Esophagus mucosa (tissue), 1 donor: ENCODE data around the gene ROBO1. TPM values are rescaled to one million over a fixed set of nuclear protein-coding genes. Genes with fewer than 3 reads are reported as not detected.

ENCODE experiments used
- ATAC-seq: fragments of 200-7000 bp; cut with Tn5 transposase; one replicate; pipeline ENCODE4 v1.9.1; 2020
- total RNA-seq: library from RNA; stranded (reverse); gene quantifications from one replicate; pipeline ENCODE4 v1.2.4, GENCODE V29; 2023
- donor health status: DM: yes; HTN: yes; CAD: no.

Gene ROBO1
- total RNA-seq, 1 donor from 2014 or later = 52.4 TPM

DNA sequence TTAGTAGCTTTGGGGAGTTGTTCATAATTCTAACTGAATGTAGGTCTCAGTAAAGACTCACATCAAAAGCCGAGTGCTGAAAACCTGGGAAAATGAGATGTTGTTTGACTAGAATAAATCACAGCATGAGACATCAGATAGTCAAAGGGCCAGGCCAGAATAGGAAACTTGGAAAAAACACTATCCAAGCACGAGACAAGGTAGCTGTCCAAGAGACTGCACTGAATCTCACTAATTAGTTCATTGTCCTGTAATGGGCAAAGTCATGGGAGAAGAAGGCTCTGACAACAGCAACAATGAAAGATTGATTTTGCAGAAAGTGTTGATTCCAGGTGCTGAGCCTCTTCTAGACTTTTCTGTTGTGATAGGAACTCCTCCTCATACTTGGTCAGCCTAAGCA is 314.2 kb downstream of the ROBO1 start:
- no peak for ATAC-seq

DNA sequence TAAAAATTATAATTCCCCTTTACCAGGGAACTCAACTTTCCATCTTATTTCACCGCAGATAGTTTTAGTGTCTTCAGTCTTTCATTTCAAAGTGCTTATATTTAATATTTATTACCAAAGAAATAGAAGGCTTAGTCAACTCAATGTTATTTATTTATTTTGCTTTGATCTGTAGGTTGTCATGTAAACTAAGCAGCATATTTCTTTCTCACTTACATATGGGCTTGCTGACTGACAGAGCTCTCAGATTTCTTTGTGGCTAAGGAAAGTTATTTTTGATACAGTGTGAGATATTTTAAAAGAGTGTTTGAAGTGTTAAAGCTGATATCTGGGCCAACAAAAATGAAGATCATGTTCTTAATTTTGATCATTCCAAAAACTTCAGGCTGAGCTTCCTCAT is 331.4 kb downstream of the ROBO1 start:
- no peak for ATAC-seq

DNA sequence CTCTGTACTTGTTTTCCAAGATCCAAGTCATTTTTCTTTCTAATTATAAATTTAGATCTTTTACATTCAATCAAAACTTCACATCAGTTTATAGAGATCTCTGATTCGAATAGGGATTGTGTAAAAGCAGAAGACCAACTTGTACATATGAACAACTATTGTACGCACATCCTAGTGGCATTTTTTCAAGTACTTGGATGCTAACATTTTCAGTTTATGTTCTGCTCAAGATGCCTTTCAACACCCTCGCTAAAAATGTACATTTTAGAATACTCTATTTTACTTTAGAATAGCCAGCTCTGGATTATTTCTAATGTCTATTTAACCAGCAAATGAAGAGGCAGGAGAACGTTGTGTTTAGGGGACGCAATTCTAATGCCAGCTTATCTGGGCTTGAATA is 340.7 kb downstream of the ROBO1 start:
- no peak for ATAC-seq

DNA sequence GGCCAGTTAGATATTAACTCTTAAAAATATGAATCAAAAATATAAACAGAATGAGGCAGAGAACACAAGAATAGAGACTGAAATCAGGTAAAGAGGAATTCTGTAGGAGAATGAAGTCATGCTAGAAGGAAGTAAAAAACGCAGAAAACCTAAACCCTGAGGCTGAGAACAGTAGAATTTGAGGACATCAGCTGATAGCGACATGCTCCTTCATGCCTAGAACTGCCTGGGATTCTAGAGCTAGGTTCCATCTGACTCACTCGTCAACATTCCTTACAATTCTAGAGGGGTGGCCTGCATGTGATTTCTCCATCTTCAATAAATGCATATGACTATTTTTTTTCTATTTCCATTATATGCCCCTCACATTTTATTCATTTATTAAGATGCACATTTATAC is 343.0 kb downstream of the ROBO1 start:
- no peak for ATAC-seq

DNA sequence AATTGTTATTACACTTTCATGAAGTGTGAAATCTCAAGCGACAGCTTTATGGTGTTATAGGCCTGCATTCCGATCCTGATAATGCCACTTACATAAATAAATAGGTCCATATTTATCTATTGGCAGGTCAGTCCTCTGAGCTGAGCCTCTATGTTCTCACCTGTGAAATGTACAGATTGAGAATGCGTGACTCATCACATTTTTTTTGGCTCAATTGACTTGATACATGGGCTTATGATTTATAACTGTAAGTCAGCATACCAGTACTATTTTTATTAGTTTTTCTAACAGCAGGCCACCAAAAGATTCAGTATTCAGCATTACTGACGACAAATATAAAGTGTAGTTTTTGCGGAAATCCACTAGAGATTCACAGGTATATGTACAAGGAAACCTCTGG is 344.4 kb downstream of the ROBO1 start:
- ATAC-seq = no peak

DNA sequence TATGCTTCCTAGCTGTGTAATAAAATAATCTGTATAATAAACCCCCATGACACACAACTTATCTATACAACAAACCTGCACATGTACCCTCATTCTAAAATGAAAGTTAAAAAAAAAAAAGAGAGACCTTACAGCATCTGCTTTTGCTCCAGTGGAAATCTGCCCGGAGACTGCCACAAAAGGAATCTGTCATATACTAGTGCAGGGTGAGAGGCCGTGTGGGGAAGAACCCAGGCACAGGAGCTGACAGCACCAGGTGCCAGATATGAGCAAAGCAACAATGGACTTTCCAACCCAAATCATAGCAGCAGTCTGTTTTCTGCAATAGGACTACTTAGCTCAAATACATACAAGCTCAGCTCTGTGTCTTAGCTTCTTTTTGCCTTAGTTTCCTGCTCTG is 346.5 kb downstream of the ROBO1 start:
- ATAC-seq = no peak

DNA sequence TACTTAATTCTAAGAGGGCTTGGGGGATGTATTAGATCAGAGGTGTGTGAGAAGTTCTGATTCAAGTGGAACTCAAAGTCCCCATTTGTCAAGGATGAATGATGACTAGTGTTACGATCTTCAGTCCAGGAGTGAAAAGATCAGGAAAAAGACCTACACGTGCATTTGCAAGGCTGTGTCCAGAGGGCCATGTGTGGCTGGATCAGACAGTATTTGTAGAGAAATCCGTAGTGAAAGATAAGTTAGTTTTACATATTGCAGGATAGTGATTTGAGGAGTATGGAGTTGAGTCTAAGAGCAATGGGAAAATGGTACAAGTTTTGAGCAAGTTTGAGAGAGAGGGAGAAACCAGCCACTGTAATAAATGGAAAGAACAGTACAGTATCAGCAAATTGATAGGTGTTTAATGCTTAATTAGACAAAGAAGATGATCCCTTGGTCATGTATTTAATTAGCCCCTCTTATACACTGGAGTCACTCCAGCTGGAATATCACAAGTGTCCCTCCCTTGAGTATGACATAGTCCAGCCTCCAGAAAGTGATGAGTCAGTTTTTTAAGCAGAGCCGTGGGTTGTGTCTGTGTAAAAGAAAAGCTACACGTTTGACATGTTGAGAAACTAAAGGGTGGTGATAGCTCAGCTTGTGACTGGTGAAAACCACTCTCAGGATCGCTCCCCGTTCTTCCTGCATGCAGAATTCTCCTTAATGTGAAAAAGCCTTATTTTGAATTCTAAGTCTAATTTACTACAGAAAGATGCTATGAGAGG is 348.8 kb downstream of the ROBO1 start:
- no peak for ATAC-seq

DNA sequence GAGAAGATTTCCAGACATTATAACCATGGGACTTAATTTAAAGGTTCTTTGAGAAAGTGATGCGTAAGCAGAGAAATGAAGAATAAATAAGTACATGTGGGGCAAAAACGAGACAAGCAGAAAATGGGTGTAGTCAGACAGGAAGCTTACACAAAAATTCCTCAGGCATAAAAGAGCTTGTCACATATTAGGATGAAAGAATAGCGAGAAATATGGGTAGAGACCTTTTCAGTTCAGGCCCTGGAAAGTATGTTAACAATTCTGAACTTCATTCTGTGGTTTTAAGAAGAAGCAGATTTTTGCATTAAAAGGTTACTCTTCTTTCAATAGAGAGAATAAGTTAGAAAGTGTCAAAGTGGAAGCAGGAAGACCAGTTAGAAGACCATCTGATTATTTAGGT is 352.4 kb downstream of the ROBO1 start:
- ATAC-seq = no peak

DNA sequence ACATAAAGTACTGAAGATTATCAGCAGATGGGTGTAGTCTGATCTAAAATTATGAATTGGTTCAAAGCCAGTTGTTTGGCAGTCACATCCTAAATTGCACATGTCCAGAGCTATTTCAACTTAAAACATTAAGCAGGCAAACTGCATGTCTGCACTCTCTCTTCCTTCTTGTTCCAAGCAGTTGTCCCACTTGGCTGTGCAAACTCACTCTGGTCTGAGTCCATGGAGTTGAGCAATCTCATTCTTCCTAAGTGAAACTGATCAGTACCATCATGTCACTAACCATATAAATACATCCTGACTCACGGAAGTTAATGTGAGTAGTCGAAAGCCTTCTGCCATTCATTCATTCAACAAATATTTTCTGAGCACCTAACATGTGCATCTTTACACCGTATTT is 353.0 kb downstream of the ROBO1 start:
- peak; percentile 61 for ATAC-seq

DNA sequence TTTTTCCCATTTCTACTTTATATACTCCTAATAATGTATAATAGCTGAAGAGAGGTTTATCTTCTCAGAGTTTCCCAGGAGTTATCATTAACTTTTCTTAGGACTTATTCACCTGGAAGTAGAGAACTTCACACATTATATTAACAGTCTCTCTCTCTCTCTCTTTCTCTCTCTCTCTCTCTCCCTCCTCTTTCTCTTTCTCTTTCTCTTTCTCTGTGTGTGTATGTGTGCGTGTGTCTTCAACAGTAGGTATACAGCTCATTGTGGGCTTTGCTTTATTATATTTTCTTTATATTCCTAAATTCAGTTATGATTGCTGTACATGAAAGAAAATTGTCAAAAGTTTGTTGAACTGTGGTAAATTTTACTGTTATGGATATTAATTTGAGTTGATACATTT is 353.8 kb downstream of the ROBO1 start:
- ATAC-seq = no peak

DNA sequence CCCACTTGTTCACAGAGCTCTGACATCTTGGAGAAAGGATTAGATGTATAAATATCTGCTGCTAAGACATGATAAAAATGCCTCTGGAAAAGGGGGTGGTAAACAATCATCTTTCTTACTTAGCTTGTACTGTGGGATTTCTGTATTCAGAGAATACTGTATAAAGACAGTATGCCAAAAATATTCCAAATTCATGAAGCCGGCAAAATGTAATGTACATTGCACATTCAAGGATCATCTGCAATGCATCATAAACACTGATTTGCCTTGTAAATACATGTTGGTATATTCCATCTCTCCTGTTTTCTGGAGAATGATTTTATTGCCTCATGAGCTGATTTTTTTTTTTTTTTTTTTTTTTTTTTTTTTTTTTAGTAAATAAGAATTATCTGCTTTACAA is 355.3 kb downstream of the ROBO1 start:
- ATAC-seq = no peak

DNA sequence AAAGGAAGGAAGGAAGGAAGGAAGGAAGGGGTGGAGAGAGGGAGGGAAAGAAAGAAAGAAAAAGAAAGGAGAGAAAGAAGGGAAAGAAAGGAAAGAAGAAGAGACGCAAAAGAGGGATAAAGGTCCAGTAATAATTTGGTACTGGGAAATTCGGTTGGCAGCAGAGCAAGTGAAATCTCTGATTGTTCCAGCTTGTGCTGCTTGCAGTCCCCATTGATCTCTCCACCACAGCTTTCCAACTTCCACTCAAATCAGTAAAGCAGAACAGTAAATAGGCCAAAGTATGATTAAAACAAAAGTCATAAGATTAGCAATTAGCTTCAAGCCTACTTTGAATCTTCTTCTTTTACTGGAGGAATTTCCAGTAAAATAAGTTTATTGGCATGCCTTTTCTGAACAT is 357.2 kb downstream of the ROBO1 start:
- ATAC-seq = no peak

DNA sequence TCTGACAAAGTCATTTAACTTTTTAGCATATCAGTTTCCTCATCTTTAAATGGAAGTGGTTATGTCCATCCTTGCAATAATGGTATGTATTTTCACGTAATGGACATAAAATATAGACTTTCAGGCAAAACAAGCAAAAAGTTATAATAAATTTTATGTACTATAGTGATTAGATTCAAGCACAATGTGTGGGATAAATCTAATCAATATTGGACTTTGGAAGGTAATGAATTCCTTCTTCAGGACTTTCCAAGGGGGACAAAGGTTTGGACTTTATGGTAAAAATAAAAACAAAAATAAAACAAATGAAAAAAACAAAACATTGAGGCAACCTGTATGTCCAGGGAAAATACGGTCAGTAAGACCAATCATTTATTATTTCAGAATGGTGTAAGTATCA is 357.7 kb downstream of the ROBO1 start:
- no peak for ATAC-seq

DNA sequence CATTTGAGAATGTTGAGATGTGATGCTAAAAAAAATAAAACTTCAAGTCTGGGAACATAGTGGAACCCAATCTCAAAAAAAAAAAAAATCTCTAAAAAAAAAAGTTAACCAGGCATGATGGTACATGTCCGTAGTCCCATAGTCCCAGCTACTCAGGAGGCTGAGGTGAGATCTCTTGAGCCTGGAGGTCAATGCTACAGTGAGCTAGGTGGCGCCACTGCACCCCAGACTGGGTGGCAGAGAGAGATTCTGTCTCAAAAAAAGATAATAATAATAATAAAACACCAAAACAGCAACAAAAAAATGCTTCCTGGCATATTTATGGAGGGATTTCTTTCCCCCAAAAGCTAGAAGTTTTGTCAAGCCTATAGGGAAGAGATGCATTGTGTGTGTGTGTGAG is 361.6 kb downstream of the ROBO1 start:
- no peak for ATAC-seq

DNA sequence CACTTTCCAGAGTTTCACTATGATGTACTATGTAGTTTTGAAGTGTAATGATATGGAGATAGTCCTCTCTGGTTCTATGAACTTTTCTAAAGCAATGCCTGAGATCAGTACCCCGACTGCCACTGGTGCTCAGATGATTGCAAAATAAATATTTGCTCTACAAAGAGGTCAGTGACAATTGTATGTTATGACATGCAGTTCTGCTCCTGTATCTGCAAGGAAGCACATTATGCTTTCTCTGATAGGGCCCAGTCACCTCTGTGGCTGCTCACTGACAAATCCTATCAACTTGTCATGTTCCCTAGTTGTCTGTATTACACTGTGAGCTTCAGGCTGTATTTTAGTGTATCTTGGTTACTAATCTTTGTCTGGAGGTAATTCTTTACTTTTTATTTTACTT is 362.6 kb downstream of the ROBO1 start:
- ATAC-seq = no peak

DNA sequence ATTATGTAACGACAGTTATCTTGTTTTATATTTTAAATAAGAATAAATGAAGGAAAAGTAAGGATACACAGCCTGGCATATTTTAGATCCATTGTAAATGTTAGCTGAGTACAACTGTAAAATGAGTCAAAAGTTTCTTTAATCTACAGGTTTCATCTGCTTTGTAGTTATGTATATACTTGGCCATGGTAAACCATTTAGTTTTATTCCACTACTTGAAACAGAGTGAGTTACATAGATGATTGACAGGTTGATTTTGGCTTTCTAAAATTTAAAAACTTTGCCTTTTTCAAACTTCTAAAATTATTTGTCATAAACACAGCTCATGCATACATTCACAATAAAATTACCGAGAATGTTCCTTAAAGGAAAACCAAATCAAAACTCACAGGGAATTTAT is 371.2 kb downstream of the ROBO1 start:
- no peak for ATAC-seq

DNA sequence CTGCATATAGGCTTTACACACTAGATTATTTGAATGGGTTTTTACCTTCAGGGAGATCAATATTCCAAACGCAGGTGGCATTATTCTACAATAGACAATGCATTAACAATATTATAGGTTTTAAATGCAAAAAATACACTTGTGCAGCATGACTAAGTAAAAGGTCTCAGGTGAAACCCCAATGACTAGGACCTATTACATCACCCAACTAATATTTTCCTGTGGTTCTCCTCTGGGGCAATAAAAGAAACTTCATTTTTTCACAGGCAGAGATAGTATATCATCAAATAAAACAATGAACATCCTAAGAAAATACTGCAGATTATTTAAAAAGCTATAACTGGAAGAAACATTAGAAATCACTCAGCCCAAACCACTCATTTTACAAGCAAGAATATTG is 375.3 kb downstream of the ROBO1 start:
- ATAC-seq = no peak

DNA sequence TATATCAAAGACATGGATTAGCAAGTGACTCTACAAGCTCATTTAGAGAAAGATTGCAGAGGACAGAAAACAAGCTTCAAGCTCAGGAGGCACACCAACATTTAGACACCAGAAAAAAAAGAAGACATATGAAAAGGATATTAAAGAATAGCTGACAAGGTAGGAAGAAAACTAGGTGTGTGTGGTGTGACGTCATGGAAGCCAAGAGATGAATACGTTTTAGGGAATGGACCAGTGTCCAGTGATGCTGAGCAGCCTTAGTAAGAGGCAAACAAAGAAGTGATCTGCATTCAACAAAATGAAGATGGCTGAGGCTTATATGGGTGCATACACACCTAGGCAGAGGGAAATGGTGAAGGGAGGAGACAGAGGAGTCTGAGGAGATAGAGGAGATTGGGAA is 377.4 kb downstream of the ROBO1 start:
- no peak for ATAC-seq

DNA sequence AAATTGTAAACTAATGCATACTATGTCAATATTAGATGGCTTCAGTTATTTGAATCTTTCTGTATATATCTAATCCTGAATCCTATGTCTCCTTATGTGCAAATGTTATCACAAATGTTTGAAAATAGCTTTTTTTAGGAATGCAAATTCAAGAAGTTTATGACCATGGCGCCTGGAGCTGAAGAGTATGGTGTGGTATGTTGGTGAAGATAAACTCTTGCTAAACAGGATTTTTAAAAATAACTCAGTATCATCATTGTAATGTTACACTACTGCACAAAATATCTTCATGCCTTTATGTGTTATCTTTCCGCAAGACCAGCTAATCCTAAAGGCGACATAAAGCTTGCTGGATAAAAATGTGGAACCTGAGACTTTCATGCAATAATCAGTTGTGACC is 382.6 kb downstream of the ROBO1 start:
- ATAC-seq = no peak

DNA sequence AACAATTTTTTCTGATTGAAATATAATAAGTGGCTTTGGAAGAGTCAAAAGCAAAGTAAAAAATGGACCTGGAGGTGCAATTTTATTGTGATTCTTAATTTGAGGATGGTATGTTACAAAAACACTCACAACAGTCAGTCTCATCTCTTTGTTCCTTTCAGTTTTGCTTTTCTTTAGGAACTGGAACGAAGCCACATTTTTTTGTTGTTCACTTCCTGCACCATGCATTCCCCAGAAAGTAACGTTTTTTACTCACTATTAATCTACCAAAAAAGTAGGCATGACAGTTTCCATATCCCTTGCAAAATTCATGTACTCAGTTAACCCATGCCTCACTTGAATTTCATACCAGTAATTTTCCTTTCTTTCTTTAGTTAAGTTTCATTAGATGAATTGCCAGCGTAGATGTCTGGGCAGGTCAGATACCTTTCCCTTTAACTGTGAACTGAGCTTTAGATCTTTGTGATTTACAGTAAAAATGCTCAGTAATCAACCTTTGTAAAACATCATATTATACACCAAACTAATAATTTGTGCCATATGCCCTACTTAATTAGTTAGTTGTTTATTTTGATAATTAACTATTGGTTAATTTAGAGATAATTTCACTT is 384.3 kb downstream of the ROBO1 start:
- ATAC-seq = no peak

DNA sequence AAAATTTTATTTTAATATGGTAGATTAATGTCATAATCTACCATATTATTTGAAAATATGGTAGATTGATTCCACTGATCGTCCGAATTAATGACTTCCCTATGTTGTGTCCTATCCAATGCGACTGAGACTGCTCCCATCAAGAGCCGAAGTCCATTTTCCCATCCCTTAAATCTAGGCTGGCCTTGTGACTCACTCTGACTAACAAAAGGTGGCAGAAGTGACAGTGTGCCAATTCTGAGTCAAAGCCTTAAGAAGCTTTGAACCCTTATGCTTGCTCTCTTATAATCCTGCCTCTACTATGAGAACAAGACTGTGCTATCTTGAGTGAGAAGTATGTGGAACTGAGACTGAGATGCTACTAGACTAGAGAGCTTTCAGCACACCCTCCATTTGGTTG is 387.2 kb downstream of the ROBO1 start:
- no peak for ATAC-seq

DNA sequence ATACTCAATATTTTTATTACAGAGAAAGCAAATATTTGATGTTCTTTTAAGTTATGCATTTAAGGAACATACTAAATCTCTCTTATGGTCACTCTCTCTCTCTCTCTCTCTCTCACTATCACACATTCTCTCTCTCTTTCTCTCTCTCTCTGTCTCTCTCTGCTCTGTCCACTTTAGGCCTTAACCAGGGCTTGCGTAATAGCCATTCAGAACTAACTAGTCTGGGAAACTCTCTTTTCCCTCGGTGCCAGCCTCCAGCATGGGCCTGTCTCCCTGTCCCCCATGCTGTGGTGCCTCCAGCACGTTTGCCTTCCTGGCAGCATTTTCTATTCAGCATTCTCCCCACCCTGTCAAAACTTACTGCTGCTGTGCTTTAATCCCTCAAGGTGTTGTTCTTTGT is 389.7 kb downstream of the ROBO1 start:
- ATAC-seq = no peak

DNA sequence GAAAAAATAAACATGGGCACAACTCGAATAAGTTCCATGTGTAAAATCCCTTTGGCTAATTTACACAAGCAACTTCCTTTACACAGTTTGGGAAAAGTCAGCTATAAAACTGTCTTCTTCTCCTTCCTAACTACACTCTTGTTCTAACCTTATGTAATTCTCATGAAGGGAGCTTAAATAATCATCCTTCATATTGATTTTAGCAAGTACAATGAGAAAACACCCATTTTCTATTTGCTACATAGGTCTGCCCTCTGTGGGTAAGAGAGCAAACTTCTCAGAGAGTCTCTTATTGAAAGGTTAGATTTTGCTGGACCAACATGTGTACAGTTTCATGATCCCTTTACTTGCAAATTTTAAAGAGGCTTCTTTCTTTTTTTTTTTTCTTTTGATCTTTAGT is 398.5 kb downstream of the ROBO1 start:
- no peak for ATAC-seq

DNA sequence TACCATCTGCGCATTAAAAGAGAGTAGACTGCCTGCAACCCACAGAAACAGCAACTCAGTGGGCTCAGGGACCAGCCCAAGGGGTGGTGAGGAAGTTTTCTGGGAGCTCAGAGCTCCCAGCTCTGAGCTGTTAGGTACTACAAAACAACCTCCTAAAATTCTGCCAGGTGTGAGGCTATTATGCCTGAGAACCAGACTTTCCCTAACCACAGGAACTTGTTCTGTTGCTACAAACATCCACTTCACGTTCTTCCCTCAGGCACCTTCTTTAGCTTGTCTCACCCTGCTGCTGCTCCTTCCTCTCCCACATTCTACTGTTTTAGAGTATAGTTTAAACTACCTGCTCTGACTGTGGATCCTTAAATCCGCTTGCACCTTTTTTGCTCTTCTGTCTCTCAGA is 399.4 kb downstream of the ROBO1 start:
- ATAC-seq = peak; percentile 62

DNA sequence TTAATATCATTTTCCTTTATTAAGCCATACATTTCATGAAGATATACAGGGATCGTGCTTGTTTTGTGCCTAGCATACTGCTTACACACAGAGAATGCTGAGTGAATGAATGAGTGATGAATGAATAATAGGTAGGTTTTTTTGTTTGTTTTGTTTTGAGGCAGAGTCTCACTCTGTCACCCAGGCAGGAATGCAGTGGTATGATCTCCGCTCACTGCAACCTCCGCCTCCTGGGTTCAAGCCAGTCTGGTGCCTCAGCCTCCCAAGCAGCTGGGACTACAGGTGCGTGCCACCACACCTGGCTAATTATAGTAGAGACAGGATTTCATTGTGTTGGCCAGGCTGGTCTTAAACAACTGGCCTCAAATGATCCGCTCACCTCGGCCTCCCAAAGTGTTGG is 400.0 kb downstream of the ROBO1 start:
- ATAC-seq = no peak
